HG02798 (cell line): ENCODE measurements around the gene VTI1A.

Experiments
- ATAC-seq: cut with Tn5 transposase; IDR thresholded peaks from one replicate; pipeline ENCODE4 v1.9.1; 2021; ENCODE audit warnings: mild to moderate bottlenecking; ENCODE audit not compliant: unreplicated experiment, poor library complexity

The VTI1A gene

DNA sequence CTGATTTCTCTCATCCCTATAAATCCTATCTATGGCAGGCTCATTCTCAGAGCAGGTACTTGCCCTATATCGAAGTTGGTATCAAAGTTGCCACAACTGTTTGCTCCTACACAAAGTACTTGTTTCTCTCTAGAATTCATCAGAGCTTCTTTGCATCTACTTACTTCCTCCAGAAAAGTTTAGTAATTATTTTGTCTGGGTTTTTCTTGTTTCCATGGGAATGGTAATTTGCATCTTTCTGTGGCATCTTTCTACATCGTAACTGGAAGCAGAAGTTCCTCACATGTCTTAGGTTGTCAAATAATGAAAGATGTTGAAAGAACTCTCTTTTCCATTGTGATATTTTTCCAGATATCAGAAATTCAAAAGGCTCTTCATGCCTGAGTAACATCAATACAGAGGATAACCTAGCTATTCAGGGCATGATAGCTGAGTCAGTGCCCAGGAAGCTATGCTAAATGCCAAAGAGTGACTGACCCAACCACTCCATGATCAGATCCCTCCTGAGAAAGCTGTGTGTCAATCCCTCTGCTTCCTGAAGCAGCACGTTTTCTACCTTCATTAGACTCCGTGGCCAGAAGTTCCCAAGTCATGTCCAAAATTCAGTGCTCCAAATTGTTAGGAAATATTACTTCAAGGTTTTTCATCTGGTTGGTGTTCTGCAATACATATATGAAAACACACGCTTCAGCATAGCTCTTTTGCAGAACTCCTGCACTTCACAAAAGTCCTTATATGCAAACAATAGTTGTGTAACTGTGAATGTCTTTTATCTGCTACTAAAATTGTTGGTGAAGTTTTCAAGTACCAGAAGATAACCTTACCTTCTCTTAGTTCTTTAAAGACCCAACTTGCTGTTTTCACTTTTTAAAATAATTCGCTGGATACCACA lies 216.5 kb downstream of the VTI1A start:
- ATAC-seq: no peak

DNA sequence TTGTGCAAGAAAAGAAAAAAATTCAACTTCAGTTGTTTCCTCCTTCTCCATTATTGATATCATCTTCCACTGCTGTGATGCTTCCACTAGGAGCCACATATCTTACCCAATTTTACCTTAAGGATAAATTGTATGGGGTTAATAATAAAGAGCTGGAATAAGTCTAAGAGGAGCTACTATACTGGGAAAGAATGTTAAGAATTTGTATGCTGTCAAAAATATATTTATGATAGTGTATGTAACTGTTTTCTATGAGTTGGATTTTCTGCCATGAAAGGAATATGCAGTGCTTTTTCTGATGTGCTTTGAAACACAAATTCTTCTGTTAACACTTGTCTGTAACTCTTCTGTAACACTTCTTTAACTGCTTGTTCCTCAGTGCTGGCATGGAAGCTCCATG lies 219.1 kb downstream of the VTI1A start:
- ATAC-seq: no peak

DNA sequence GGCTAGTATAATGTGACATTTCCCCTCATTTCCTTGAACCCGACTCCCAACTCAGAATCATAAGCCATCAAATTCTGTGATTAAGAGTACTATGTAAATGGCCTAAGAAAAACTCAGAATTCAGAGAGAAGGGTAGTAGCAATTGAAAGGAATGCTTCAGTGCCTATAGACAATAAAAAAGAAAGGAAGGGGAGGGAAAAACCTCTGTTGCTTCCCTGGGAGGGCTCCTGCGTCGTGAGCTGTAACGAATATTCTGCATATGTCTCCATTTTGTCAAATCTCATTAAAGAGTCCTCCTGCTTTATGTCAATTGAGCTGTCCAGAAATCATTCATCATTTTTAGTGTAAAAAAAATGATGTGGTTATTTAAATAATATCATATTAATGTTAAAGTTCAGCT lies 223.0 kb downstream of the VTI1A start:
- no peak for ATAC-seq

DNA sequence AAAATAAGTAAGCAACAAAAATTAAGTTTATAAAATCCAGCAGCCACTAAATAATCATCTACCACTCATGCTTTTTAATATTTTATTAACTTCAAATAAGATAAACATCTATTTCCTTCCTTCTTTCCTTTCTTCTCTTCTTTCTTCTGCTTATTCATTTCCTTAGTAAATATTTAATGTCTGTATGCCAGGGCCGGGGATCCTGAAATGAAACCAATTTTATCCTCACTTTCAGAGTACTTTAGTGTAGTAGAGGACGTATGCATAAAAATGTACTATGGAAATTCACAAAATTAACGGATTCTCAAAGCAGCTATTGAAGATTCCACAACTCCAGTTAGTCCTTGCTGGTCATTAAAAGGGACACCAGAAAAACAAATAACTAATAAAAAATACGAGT lies 224.7 kb downstream of the VTI1A start:
- ATAC-seq: no peak

DNA sequence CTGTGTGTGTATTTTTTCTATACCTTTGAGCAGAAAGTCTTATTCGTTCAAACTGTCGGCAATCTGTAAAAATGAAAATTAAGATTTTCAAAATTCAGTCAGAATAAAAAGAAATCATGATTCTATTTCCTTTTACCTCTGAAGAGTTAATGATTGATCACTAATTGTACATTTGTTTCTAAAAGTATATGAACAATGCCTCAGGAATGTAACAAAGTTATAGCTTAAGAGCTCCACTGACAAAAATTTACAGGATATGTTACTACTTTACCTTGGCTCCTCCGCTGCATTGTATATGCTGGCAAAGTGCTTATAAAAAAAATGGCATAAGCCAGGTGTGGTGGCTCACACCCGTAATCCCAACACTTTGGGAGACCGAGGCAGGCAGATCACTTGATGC lies 225.7 kb downstream of the VTI1A start:
- ATAC-seq: no peak

DNA sequence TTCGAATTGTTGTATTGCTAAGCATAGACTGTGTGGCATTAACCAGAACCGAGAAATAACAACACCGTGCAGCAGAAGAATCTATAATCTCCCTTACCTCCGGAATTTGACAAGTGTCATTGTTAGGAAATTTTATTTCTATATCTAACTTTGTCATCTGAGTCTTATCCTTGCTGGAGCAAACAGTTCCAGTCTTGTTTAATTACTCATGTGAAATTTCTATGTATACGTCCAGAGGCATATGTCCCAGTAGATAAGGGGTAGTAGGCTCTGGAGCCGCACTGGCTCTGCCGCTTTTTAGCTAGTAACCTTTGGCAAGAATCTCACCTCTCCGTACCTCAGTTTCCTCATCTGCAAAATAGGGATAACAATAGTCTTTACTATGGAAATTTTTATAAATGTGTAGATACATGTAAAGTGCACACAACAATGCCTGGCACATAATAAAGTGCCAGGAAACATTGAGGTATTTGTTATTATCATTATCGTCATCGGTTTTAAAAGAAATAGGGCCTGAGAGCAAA lies 228.6 kb downstream of the VTI1A start:
- ATAC-seq: no peak

DNA sequence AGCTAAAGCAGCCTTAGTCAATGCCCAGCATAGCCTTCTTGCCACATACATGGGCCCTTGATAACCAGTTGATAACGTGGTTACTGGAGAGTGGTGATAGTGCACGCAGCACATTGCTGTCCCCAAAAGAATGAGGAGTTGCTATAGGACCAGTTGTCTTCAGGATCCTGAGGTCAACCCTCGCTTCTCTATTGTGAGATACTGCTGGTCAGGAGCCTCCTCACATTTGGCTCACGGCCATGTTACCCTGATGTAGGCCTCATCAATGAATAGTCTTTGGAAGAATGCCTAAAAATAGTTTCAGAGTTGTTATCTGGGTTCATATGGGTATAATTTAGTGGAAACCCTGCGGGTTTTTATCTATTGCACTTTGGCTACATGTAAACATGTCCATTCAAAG lies 230.7 kb downstream of the VTI1A start:
- ATAC-seq: no peak

DNA sequence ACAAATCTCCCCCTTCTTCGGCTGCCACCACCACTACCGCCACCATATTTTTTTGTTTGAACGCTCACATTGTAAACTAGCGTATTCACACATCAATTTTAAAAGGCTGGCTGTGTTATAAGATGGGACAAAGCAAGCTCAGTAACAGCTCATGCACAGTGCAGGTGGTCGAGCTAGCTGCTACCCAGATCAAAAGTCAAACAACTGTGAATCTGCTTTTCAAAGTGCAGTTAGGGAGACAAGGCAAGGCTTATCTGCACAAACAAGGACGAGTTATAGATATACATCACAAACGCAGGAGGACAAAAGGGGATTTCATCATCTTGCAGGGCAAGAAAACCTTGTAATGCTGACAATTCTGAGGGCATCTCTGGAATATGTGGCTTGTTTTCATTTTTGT lies 231.6 kb downstream of the VTI1A start:
- ATAC-seq: no peak

DNA sequence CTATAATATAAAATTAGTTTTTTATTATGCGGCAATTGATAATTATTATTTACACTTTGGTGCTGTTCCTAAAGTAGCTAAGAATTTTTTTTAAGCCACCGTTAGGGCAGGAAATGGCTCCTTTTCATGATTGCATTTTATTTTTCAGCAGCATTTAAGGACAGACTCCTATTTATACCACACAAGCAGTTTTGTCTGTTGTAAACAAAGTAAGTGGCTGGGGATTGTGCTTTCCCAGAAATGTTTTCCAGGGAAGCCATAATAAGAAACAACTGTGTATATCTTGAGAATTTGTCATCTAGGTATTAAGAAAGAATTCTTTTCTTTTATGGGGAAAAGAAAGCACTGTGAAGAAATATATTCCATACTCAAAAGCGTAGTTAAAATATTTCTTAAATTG lies 232.0 kb downstream of the VTI1A start:
- ATAC-seq: no peak

DNA sequence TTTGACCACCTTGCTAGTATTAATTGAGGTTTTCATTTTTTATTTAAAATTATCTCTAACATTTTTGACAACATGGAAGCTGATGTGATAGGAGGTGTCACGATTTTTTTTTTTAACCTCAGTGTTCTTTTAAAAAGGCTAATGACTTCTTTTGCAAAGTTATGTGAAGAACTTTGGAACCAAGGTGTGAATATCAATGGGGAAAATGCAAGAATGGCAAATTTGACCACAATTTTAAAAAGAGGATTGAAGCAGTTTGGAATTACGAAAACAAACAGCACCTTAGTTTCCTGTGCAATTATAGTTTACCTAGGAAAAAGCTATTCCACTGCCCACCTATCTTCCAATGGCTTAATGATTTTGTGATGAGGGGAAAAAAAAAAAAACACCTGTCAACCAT lies 232.4 kb downstream of the VTI1A start:
- no peak for ATAC-seq

DNA sequence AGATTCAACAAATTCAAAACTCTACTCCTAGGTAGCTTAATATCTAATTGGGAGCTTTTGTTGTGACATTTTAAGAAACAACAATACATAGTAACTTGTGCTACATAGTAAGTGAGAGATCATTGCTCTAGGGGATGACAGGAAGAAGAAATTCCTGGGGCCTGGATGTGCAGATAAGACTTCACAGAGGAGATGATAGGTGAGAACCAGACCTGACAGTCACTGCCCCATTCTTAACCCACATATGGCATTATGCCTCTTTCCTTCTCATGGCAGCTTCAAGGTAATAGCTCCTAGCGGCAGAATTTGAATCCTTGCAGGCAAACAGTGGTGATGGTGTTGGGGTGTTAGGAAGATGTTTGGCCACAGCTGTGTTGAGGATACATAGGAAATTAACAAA lies 233.6 kb downstream of the VTI1A start:
- ATAC-seq: no peak

DNA sequence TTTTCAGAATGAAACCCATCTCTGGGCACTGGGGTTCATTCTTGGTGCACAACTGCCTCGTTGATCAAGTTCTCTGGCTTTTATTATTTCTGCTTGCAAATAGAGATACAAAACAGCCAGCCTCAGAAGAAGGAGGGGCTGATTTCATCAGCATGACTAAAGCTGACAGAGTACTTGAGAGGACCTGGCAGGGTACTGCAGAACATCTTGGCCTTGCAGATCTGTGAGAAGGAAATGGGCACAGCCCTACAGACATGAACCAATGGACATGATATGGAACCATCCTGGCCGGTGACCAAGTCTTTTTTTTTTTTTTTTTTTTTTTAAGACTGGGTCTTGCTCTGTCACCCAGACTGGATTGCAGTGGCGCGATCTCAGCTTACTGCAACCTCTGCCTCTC lies 240.6 kb downstream of the VTI1A start:
- ATAC-seq: no peak

DNA sequence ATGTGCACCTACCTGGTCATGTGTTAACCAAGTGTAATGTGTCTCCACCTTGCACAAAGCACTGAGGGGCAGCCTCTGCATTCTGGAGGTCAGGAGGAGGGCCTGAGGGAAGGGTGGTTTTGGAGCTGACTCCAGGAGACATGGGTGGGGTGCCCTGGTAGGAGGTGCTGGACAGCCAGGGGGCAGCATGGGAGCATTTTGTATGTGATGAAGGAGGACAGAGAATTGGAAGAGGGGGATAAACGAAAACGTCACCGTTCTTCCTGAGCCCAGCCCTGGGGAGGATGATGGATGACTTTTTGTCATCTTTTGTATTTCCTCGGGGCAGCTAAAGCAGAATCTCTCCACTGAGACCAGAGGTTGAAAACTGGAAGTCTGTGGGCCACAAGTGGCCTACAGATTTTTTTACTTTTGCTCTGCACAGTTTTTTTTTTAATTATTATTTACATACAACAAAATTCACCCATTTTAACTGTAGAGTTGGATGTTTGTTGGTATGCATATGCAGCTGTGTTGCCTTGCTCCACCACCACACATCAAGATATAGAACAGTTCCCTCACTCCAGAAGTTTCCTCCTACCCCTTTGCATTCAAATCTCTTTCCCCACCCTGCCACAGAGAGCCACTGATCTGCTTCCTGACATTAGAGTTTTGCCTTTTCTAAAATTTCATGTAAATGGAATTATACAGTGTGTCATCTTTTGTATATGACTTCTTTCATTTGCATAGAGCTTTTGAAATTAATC lies 242.5 kb downstream of the VTI1A start:
- no peak for ATAC-seq

DNA sequence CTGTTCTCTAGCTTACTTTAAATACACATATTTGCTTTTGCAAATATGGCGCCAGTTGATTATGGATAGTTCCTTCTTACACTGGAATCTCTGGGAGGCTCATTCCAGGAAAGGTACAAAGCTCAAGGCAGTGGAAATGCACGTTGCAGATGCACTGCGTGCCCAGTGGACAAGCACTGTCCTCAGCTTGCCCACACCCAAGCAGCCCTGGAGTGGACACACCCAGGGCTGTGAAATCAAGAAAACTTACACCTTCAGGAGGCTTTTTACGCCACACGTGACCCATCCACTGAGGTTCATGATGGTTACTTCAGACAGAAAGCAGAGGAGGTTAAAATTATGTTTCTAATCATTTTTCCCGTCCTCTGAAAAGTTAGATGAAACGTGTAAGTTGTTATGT lies 248.5 kb downstream of the VTI1A start:
- ATAC-seq: no peak

DNA sequence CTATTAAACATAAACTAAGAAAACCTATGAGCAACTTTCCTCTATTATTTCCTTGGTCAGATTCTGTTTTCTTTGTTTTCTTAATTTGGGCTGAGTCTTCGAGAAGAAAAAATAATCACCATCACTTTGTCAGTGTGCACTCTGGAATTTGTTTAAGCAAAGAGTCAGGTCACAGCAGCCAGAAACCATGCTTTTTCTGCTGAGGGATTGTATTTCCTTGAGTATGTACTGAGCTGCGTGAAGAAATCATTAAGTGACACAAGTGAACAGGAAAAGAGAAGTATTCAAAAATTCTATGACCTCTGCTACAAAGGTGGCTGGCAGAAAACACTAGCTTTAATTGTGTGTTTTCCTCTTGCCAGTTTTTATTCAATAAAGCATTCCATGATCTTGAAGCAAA lies 249.6 kb downstream of the VTI1A start:
- no peak for ATAC-seq

DNA sequence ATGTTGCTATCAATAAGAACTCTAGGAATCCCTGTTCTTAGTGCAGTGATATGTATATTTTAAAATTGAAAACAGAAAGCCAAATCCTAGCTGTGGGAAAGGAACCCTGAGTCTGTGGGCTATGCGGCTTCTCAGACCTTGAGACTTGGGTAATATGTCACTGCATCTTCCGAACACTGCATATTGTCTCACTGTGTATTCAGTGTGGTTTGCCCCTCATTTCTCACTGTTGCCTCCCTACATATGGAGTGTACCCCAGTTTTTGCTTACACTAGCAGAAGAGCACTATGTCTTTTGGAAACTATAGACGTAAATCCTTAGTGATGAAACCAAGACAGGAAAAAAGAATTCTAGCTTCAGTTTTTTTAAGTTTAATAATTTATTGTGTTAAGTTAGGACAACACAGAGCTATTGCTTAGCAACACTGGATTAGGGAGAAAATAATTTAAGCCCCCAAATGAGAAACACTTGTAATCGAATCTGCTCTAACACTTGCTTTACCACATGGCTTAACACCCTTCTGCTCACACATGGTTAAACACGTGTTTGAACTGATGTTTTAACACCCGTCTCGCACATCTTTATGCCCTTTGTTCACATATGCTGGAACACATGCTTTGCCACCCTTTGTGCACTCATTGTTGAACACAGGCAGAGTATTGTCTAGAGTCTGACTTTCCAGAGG lies 251.3 kb downstream of the VTI1A start:
- no peak for ATAC-seq

DNA sequence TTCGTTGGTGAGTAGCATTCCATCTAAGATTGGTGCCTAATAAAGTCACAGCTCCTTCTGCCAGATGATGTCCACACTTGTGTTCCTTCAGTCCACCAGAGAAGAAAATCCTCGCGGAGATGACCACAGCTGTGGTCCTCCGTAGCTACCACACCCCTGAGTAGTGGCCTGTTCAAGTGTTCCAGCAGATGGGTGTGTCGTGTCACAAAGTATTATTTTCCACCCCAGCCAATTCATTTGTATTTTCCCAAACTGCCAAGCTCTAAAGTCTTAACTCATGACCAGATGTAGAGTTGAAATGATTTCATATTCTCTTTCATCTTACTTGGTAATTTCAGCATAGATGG lies 251.8 kb downstream of the VTI1A start:
- no peak for ATAC-seq

DNA sequence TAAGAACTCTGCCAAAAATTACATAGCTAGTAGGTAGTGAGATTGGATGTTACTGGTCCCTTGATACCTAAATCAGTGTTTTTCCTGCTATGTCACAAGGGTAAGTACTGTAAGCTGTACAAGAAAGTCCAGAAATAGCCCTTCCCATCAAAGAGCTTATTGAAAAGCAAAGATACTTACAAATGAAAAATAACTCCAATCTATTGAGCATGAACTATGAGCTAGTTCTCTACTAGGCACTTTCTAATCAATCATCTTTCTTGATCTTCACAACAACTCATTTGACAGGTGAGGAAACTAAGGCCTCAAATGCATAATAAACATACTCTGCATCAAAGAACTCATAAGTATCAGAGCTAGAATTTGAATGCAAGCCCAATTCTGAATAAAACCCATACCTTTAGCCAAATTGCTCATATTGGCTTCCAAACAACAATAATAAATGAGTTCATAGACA lies 253.2 kb downstream of the VTI1A start:
- ATAC-seq: no peak

DNA sequence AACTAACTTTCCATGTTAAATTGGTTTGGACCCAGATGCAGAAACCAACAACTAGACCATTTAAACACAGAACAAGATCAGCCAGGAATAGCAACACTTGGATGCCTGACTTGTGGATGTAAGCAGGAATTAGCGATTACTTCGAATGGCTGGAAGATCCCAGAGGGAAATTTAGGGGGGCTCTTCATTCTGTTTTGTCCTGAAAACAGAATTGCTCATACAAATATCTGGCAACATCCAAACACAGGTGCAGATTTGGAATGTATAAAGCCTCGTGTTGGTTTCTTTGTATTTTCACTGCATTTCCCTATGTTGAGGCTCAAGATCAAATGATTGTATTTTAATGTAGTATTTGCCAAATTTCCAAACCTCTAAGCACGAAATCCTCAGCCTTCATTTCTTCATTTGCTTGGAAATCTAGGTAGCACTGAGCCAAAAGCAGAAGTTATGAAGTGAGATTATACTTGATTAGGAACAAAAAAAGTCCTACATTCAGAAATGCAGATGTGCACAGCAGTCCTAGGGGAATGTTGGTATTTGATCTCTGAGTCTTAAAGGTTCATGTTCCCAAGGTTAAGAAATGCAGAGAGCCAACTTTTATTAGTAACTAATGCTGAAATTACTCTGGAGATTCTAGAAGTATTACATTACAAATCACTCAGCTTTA lies 254.3 kb downstream of the VTI1A start:
- no peak for ATAC-seq

DNA sequence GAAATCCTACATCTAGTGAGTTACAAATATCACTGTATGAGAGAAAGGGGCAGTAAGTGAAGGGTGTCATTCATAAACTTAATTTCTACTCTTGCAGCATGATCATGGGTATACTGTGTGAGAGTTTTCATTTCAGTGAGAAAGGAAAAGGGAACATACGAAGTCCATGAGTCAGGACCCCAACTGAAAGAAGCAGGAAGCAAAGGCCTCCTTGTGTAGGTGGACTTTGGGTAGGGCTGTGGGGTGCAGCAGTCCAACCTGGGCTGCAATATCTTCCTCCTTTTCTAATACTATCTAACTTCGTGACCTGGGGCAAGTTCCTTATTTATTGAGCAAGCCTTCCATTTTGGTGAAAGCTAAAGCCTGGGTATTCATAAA lies 254.9 kb downstream of the VTI1A start:
- ATAC-seq: no peak

DNA sequence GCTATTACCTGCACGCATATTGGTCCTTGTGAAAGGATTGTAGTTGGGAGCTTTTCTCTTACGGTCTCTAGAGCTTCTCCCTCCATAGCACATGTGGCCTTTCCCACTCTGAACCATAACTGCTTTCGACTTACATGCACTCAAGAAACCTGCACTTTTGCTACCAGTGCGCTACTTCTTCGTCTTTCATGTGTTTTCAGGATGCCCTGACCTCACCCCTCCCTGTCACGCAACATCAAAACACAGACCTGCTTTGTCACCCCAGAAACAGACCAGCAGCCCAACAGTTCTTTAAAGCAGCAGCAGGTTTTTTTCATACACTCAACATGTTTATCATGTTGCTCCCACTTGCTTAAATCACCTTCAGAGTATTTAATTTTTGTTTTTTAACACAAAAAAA lies 259.6 kb downstream of the VTI1A start:
- no peak for ATAC-seq
